ENCODE data around the gene KIAA0232.
A peak's percentile ranks its signal among the peaks of the same experiment; 100 is the strongest.
"Not testable (repeated sequence)": the region's sequence is repeated elsewhere in the genome, so short reads cannot be mapped to it uniquely, and the experiment has no call there.

The KIAA0232 gene

GRCh38 chr4:6777636-6778281 is 4.8 kb upstream of the KIAA0232 start:
- DNase-seq: no peak

- DNase-seq: no peak
Observed at GRCh38 chr4:6778435-6778834, 4.1 kb upstream of the KIAA0232 start.

- peak; percentile 59 for DNase-seq
Observed at GRCh38 chr4:6779667-6780565, 2.6 kb upstream of the KIAA0232 start.

- DNase-seq: no peak
Observed at GRCh38 chr4:6781113-6781512, 1.4 kb upstream of the KIAA0232 start.

- no peak for DNase-seq
Observed at GRCh38 chr4:6781561-6781960, 966 bp upstream of the KIAA0232 start.

- DNase-seq: no peak
Observed at GRCh38 chr4:6782846-6783110, 251 bp downstream of the KIAA0232 start.

GRCh38 chr4:6783111-6783981 is 819 bp downstream of the KIAA0232 start:
- DNase-seq: peak; percentile 69

- DNase-seq: no peak
Observed at GRCh38 chr4:6785572-6785925, 3.0 kb downstream of the KIAA0232 start.

GRCh38 chr4:6788123-6788522 is 5.6 kb downstream of the KIAA0232 start:
- DNase-seq: no peak

- not testable (repeated sequence) for DNase-seq
Observed at GRCh38 chr4:6791245-6791644, 8.7 kb downstream of the KIAA0232 start.

GRCh38 chr4:6791796-6792195 is 9.3 kb downstream of the KIAA0232 start:
- not testable (repeated sequence) for DNase-seq

GRCh38 chr4:6794189-6794588 is 11.7 kb downstream of the KIAA0232 start:
- DNase-seq: no peak

- no peak for DNase-seq
Observed at GRCh38 chr4:6795821-6796220, 13.3 kb downstream of the KIAA0232 start.

- not testable (repeated sequence) for DNase-seq
Observed at GRCh38 chr4:6797368-6797767, 14.8 kb downstream of the KIAA0232 start.

- DNase-seq: no peak
Observed at GRCh38 chr4:6799091-6799490, 16.6 kb downstream of the KIAA0232 start.

GRCh38 chr4:6802025-6802424 is 19.5 kb downstream of the KIAA0232 start:
- DNase-seq: no peak

- DNase-seq: no peak
Observed at GRCh38 chr4:6802626-6803025, 20.1 kb downstream of the KIAA0232 start.

GRCh38 chr4:6803246-6803645 is 20.7 kb downstream of the KIAA0232 start:
- DNase-seq: no peak

- no peak for DNase-seq
Observed at GRCh38 chr4:6804082-6804752, 21.7 kb downstream of the KIAA0232 start.

- DNase-seq: no peak
Observed at GRCh38 chr4:6806924-6807626, 24.5 kb downstream of the KIAA0232 start.

- DNase-seq: no peak
Observed at GRCh38 chr4:6808259-6808658, 25.7 kb downstream of the KIAA0232 start.

GRCh38 chr4:6811165-6811564 is 28.6 kb downstream of the KIAA0232 start:
- no peak for DNase-seq

Data from NCI-H2029 (cell line).